HG02852 (cell line): ENCODE results near the gene PNPLA5.
"Not testable (repeated sequence)": the region's sequence is repeated elsewhere in the genome, so short reads cannot be mapped to it uniquely, and the experiment has no call there.

Experiments used
- ATAC-seq: cut with Tn5 transposase; IDR thresholded peaks from one replicate; pipeline ENCODE4 v1.9.1; 2021; ENCODE audit warnings: mild to moderate bottlenecking, moderate library complexity; ENCODE audit not compliant: unreplicated experiment

The PNPLA5 gene

GRCh38 chr22:43891360-43892182 is at the start of gene PNPLA5:
PNPLA5 (minus strand) TSS chr22:43892013; CDS start chr22:43891880, 133 bp downstream.
- ATAC-seq: no peak

- no peak for ATAC-seq
Observed at GRCh38 chr22:43941449-43941848, 49.6 kb upstream of the PNPLA5 start.

- no peak for ATAC-seq
Observed at GRCh38 chr22:43931771-43932170, 40.0 kb upstream of the PNPLA5 start.

GRCh38 chr22:43928908-43929307 is 37.1 kb upstream of the PNPLA5 start:
- ATAC-seq: no peak

- ATAC-seq: no peak
Observed at GRCh38 chr22:43928468-43928867, 36.7 kb upstream of the PNPLA5 start.

- no peak for ATAC-seq
Observed at GRCh38 chr22:43926349-43926710, 34.5 kb upstream of the PNPLA5 start.

GRCh38 chr22:43925433-43926348 is 33.9 kb upstream of the PNPLA5 start:
- no peak for ATAC-seq

- no peak for ATAC-seq
Observed at GRCh38 chr22:43924877-43925276, 33.1 kb upstream of the PNPLA5 start.

GRCh38 chr22:43923631-43924464 is 32.0 kb upstream of the PNPLA5 start, which contains the start of gene PNPLA3:
PNPLA3 (plus strand) TSS chr22:43923805; CDS start chr22:43923912, 107 bp downstream.
- no peak for ATAC-seq

GRCh38 chr22:43923191-43923590 is 31.4 kb upstream of the PNPLA5 start:
- ATAC-seq: no peak

GRCh38 chr22:43922123-43922522 is 30.3 kb upstream of the PNPLA5 start:
- no peak for ATAC-seq

- ATAC-seq: no peak
Observed at GRCh38 chr22:43921370-43921769, 29.6 kb upstream of the PNPLA5 start.

GRCh38 chr22:43919106-43919973 is 27.5 kb upstream of the PNPLA5 start:
- ATAC-seq: no peak

GRCh38 chr22:43917521-43917920 is 25.7 kb upstream of the PNPLA5 start:
- no peak for ATAC-seq

- no peak for ATAC-seq
Observed at GRCh38 chr22:43911351-43911750, 19.5 kb upstream of the PNPLA5 start.

- no peak for ATAC-seq
Observed at GRCh38 chr22:43910178-43910695, 18.4 kb upstream of the PNPLA5 start.

- ATAC-seq: no peak
Observed at GRCh38 chr22:43909708-43910107, 17.9 kb upstream of the PNPLA5 start.

GRCh38 chr22:43905681-43906080 is 13.9 kb upstream of the PNPLA5 start:
- ATAC-seq: no peak

GRCh38 chr22:43904412-43904811 is 12.6 kb upstream of the PNPLA5 start:
- not testable (repeated sequence) for ATAC-seq

GRCh38 chr22:43903033-43903432 is 11.2 kb upstream of the PNPLA5 start:
- not testable (repeated sequence) for ATAC-seq
